ENCODE measurements around the gene VMO1. TPM values are rescaled to one million over a fixed set of nuclear protein-coding genes. Genes with fewer than 3 reads are reported as not detected.

The VMO1 gene
- total RNA-seq, 1 donor from 2014 or later, result not detected

GRCh38 chr17:4740584-4740983, 45.6 kb downstream of the VMO1 start:
- Mint-ChIP-seq H3K4me1 (peaks cover 21% of the 10 kb centered on the region), H3K27ac (peak overlapping the region; percentile 8), H3K27me3 (peaks cover 39% of the 10 kb centered on the region)

GRCh38 chr17:4740025-4740351, 46.2 kb downstream of the VMO1 start:
- no peaks in the 10 kb centered on the region for H3K9me3 Mint-ChIP-seq
- H3K27me3 Mint-ChIP-seq, result peaks cover 37% of the 10 kb centered on the region
- peak overlapping the region; percentile 8 for H3K27ac Mint-ChIP-seq
- DNase-seq, result no peak
- H3K36me3 Mint-ChIP-seq (ENCODE audit: low read depth), result no peaks in the 10 kb centered on the region
- peaks cover 21% of the 10 kb centered on the region for H3K4me1 Mint-ChIP-seq
- peak overlapping the region; percentile 85 for H3K4me3 Mint-ChIP-seq
- intact Hi-C loops (cut with micrococcal nuclease), result no loop called here

More at GRCh38 chr17:4740584-4740983, 45.6 kb downstream of the VMO1 start:
- Mint-ChIP-seq H3K36me3 (ENCODE audit: low read depth) (no peaks in the 10 kb centered on the region), H3K9me3 (no peaks in the 10 kb centered on the region), H3K4me3 (peak overlapping the region; percentile 85)
- intact Hi-C loops (cut with micrococcal nuclease), result no loop called here
- no peak for DNase-seq

DNA sequence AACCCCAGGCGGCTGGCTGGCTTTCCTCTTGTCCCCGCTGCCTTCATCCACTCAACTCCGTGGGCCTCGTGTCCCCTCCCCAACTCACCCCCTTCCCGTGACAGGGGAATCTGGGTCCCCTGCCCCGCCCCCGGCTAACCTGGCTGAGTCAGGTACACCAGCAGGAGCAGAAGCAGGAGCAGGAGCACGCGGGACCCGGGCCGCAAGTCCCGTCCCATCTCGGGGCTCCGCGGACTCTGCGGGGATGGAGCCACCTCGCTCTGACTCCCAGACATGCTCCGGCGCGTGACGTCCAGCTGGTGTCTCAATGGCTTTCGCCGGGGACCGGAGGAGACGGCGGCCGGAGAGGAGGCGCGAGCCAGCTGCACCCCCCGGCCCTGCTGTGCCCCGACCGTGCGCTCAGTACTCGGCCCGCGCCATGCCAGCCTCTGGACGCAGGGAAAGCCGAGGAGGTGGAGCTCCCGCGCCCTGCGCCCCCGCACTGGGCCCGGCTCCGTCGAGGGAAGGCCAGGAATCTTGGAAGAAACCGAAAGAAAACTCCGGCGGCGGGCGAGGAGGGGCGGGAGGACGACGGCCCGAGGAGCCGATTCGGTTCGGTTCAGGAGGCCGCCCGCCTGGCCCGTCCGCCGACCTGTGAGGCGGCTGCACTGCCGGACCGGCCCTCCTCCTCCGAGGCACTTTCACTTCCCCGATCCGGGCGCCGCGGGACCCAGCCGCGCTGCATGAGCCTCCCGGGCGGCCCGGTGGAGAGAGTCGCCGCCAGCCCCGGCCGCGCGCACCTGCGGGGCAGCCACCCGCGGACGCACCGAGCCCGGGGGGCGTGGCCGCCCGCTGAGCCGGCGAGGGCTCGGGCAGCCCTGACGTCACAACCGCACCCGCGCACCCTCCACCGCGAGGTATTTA, 46.8 kb downstream of the VMO1 start, which contains the start of the genes CXCL16 and ZMYND15:
CXCL16 (minus strand) TSS at position 807 of the 903 bp plus-strand sequence; CDS start at position 218, 589 bp downstream.
ZMYND15 (plus strand) TSS at position 712 of the 903 bp plus-strand sequence. CDS start 716 bp downstream, outside the sequence.
- Mint-ChIP-seq H3K27me3 (peaks cover 37% of the 10 kb centered on the region), H3K36me3 (ENCODE audit: low read depth) (no peaks in the 10 kb centered on the region), H3K4me3 (peak within 1 kb of the TSS; percentile 85), H3K27ac (peak within 1 kb of the TSS; percentile 48), H3K4me1 (peaks cover 22% of the 10 kb centered on the region), H3K9me3 (no peaks in the 10 kb centered on the region)
- intact Hi-C loops (cut with micrococcal nuclease), result no loop called here
- DNase-seq, result peak; percentile 89

DNA sequence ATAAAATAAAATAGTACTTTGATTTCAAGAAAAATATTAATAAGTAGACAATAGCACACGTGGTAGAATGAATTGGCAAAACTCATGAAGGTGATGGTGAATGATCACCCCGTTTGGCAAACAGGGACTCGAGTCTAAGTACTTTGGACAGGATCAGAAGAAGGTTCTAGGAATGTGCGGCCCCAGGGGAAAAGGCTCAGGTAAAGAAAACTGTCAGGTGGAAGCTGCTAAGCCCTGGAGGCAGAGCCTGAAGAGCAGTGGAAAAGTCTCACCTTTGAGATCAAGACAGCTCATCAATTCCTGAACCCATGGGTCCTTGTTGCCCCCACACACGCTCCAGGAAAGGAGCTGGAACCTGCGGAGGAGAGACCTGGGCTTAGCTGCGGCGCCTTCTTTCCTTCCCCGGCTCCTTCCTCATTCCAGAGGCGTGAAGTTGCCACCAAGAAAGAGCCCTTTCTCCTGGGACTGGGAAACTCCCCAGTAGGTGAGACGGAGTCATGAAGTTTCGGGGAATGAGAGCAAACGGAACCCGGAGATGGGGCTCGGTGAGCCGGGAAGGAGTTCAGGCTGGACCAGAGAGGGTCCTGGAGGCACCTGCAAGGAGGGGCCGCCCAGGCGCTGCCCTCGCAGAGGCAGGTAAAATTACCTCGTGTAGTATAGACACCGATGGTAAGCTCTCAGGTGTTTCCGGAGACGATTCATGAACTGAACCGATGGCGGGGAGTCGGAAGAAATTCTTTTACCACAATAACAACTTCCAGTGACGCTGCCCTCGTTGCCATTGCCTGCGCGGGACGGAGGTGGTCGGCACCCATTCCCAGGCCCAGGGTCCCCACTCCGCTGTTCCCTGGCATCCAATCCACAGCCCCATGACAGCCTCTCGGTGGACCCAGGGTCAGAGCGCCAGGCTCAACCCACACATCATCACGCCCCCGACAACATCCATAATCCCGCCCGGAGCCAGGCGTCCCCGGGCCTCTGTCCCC, 47.7 kb downstream of the VMO1 start:
- Mint-ChIP-seq H3K4me1 (peaks cover 25% of the 10 kb centered on the region), H3K9me3 (no peaks in the 10 kb centered on the region), H3K4me3 (peak overlapping the region; percentile 81), H3K27ac (peak overlapping the region; percentile 48), H3K27me3 (peaks cover 35% of the 10 kb centered on the region), H3K36me3 (ENCODE audit: low read depth) (peaks cover 2% of the 10 kb centered on the region)
- intact Hi-C loops (cut with micrococcal nuclease), result no loop called here
- peak; percentile 71 for DNase-seq

- Mint-ChIP-seq H3K36me3 (ENCODE audit: low read depth) (peaks cover 3% of the 10 kb centered on the region), H3K27me3 (peaks cover 26% of the 10 kb centered on the region), H3K9me3 (no peaks in the 10 kb centered on the region), H3K4me1 (peaks cover 34% of the 10 kb centered on the region), H3K27ac (no peak overlapping the region), H3K4me3 (no peak overlapping the region)
- intact Hi-C loops (cut with micrococcal nuclease), result no loop called here
- no peak for DNase-seq
These were observed 50.1 kb downstream of the VMO1 start for GRCh38 chr17:4735876-4736651.

Other genes with a start within 250 kb of the VMO1 start
- 178 and 181 TPM in 2 replicates for gene MYBBP1A, start 231.0 kb downstream of the VMO1 start, total RNA-seq
- not detected in 2 replicates for gene GGT6, start 225.8 kb downstream of the VMO1 start, total RNA-seq
- gene SMTNL2, start 201.8 kb downstream of the VMO1 start, total RNA-seq, result not detected in 2 replicates
- not detected in 2 replicates for gene ALOX15, start 144.7 kb downstream of the VMO1 start, total RNA-seq
- 140 and 141 TPM in 2 replicates for gene PELP1, start 82.2 kb downstream of the VMO1 start, total RNA-seq
- 189 and 193 TPM in 2 replicates for gene ARRB2, start 75.7 kb downstream of the VMO1 start, total RNA-seq
- 19.1 and 20.4 TPM in 2 replicates for gene MED11, start 54.9 kb downstream of the VMO1 start, total RNA-seq
- gene ZMYND15, start 46.5 kb downstream of the VMO1 start, total RNA-seq, result not detected in 2 replicates
- 1.8 and 2.5 TPM in 2 replicates for gene CXCL16, start 46.4 kb downstream of the VMO1 start, total RNA-seq
- gene TM4SF5, start 14.5 kb downstream of the VMO1 start, total RNA-seq, result not detected in 2 replicates
- gene GLTPD2, start 2.6 kb upstream of the VMO1 start, total RNA-seq, result not detected in 2 replicates
- gene PSMB6, start 9.8 kb upstream of the VMO1 start, total RNA-seq, result 208 and 209 TPM in 2 replicates
- 14.5 and 16.1 TPM in 2 replicates for gene PLD2, start 20.8 kb upstream of the VMO1 start, total RNA-seq
- gene MINK1, start 47.0 kb upstream of the VMO1 start, total RNA-seq, result 56.1 and 59.7 TPM in 2 replicates
- 1.4 and 1.7 TPM in 2 replicates for gene C17orf107, start 113.2 kb upstream of the VMO1 start, total RNA-seq
- gene CHRNE, start 116.7 kb upstream of the VMO1 start, total RNA-seq, result 0.42 and 0.64 TPM in 2 replicates
- gene GP1BA, start 145.9 kb upstream of the VMO1 start, total RNA-seq, result not detected in 2 replicates
- 104 and 106 TPM in 2 replicates for gene SLC25A11, start 153.7 kb upstream of the VMO1 start, total RNA-seq
- 119 and 125 TPM in 2 replicates for gene RNF167, start 153.9 kb upstream of the VMO1 start, total RNA-seq
- 1,471 and 1,473 TPM in 2 replicates for gene PFN1, start 162.2 kb upstream of the VMO1 start, total RNA-seq
- gene ENO3, start 164.8 kb upstream of the VMO1 start, total RNA-seq, result 45.3 and 51.0 TPM in 2 replicates
- gene SPAG7, start 181.5 kb upstream of the VMO1 start, total RNA-seq, result 58.7 and 62.3 TPM in 2 replicates
- gene CAMTA2, start 201.3 kb upstream of the VMO1 start, total RNA-seq, result 87.7 and 89.7 TPM in 2 replicates
- gene INCA1, start 211.2 kb upstream of the VMO1 start, total RNA-seq, result 0.56 and 0.69 TPM in 2 replicates
- gene KIF1C, start 211.6 kb upstream of the VMO1 start, total RNA-seq, result 62.3 TPM in 2 replicates
- gene SLC52A1, start 249.1 kb upstream of the VMO1 start, total RNA-seq, result 0.14 TPM in 2 replicates

Measured in activated CD4-positive, alpha-beta T cell treated with anti-CD3 and anti-CD28 coated beads, Interleukin-2, amount 10 ng/mL, durations not matched to agents 24 days and 14 days (primary cell).